Measurements from ENCODE around the gene ZCCHC24.

The ZCCHC24 gene

GRCh38 chr10:79380125-79380945, 65.1 kb downstream of the ZCCHC24 start:
- DNase-seq = peak; percentile 11

GRCh38 chr10:79379512-79380124, 65.8 kb downstream of the ZCCHC24 start:
- peak; percentile 13 for DNase-seq

GRCh38 chr10:79378647-79379511, 66.5 kb downstream of the ZCCHC24 start:
- DNase-seq = peak; percentile 11

- DNase-seq = no peak
These were observed 67.1 kb downstream of the ZCCHC24 start for GRCh38 chr10:79378383-79378646.

GRCh38 chr10:79377557-79378382, 67.7 kb downstream of the ZCCHC24 start:
- DNase-seq = peak; percentile 13

GRCh38 chr10:79376751-79377556, 68.5 kb downstream of the ZCCHC24 start:
- DNase-seq = no peak

GRCh38 chr10:79376078-79376628, 69.3 kb downstream of the ZCCHC24 start:
- no peak for DNase-seq

GRCh38 chr10:79375321-79376077, 69.9 kb downstream of the ZCCHC24 start:
- DNase-seq = peak; percentile 12

GRCh38 chr10:79374312-79375191, 70.9 kb downstream of the ZCCHC24 start:
- peak; percentile 67 for DNase-seq

- DNase-seq = no peak
These were observed 72.6 kb downstream of the ZCCHC24 start for GRCh38 chr10:79372871-79373270.

GRCh38 chr10:79367426-79368189, 77.8 kb downstream of the ZCCHC24 start:
- DNase-seq = no peak

- DNase-seq = no peak
These were observed 83.6 kb downstream of the ZCCHC24 start for GRCh38 chr10:79361726-79362397.

- no peak for DNase-seq
These were observed 84.7 kb downstream of the ZCCHC24 start for GRCh38 chr10:79360499-79361342.

- DNase-seq = no peak
These were observed 85.5 kb downstream of the ZCCHC24 start for GRCh38 chr10:79359816-79360498.

- DNase-seq = no peak
These were observed 86.6 kb downstream of the ZCCHC24 start for GRCh38 chr10:79358811-79359210.

- DNase-seq = no peak
These were observed 88.2 kb downstream of the ZCCHC24 start for GRCh38 chr10:79357180-79357579.

GRCh38 chr10:79356104-79356503, 89.3 kb downstream of the ZCCHC24 start:
- DNase-seq = peak; percentile 43

All from CD4-positive, alpha-beta T cell treated with Interleukin-15 for 1 hour (primary cell).